Bone marrow (tissue), 2 donors: ENCODE results near the gene DCLK1.

Experiments used
- DNase-seq, 2 donors: peaks; one replicate each; lab custom pipeline; 2025; lab: John Stamatoyannopoulos, UW

The DCLK1 gene

GRCh38 chr13:35747594-35747993, 383.6 kb downstream of the DCLK1 start:
- no peak for DNase-seq

DNA sequence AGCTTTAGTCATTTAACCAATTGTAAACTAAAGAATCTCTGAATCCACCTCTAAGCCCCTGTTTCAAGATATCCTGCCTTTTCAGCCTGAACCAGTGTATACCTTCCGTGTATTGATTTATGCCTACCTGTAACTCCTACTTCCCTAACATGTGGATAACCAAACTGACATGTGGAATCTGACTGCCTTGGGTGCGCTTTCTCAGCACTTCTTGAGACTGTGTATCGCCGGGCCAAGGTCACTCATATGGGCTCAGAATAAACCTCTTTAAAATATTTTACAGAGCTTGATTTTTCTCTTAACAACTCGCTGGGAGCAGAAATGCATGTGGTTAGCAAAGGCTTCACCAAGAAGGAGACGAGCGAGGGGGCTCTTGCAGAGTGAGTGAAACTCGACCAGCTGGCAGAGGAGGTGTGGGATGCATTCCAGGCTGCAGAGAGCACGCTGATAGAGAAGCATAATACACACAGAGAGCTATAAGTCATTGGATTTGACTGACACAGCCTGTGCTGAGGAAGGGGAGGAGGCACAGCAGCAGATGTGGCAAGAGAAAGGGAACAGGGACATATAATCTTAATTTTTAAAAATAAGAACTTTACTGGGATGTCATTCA, 386.5 kb downstream of the DCLK1 start:
- no peak for DNase-seq

GRCh38 chr13:35744144-35744543, 387.0 kb downstream of the DCLK1 start:
- no peak for DNase-seq

DNA sequence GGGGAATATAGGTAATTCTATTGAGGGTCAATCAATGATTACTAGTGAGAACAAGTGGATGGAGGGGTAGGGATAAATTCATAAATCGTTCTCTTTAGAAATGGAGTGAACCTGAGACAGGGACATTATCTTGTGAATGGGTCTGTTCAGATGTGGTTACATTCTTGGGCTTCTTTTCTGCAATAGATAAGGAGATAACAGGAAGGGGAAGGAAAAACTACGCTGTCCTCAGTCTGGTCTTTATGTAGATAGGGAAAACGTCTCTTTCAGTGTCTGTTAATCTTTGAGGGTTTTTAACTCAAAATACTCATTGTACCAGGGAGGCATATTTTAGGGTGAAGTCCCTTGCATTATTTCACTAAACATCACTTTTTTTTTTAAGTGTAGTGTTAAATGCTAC, 388.0 kb downstream of the DCLK1 start:
- no peak for DNase-seq

- no peak for DNase-seq
These were observed 389.5 kb downstream of the DCLK1 start for GRCh38 chr13:35741657-35742056.

DNA sequence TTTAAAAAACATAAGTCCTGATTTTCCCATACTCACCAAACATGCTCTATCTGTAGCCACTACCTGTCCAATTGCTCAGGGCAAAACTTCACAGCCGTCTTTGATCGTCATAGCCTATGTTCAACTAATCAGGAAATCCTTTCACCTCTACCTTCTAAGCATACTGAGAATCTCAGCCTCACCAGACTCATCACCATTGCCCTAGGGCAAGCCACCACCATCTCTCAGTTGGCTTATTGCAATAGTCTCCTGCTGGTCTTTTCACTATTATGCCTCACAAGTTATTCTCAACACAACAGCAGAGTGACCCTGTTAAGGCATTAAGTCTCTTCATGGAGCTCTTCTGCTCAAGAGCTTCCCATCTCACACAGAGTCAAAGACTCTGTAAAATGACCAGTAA, 394.3 kb downstream of the DCLK1 start:
- DNase-seq, result no peak

GRCh38 chr13:35733827-35734226, 397.4 kb downstream of the DCLK1 start:
- DNase-seq, result no peak

- DNase-seq, result no peak
These were observed 398.6 kb downstream of the DCLK1 start for GRCh38 chr13:35732565-35732964.

DNA sequence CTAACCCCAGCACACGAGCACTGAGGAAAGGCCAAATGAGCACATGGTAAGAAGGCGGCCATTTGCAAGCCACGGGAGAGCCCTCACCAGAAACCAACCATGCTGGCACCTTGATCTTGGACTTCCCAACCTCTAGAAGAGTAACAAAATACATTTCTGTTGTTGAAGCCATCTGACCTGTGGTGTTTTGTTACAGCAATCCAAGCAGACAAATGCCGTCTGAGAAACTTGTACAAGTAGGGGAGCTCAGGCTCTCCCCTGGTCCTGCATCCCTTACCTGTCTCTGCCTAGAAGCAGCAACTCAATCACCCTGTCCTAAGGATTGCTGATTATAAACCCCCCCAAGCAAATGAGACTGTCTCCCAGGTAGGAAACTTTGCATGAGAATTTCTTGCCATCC, 399.7 kb downstream of the DCLK1 start:
- DNase-seq, result no peak

DNA sequence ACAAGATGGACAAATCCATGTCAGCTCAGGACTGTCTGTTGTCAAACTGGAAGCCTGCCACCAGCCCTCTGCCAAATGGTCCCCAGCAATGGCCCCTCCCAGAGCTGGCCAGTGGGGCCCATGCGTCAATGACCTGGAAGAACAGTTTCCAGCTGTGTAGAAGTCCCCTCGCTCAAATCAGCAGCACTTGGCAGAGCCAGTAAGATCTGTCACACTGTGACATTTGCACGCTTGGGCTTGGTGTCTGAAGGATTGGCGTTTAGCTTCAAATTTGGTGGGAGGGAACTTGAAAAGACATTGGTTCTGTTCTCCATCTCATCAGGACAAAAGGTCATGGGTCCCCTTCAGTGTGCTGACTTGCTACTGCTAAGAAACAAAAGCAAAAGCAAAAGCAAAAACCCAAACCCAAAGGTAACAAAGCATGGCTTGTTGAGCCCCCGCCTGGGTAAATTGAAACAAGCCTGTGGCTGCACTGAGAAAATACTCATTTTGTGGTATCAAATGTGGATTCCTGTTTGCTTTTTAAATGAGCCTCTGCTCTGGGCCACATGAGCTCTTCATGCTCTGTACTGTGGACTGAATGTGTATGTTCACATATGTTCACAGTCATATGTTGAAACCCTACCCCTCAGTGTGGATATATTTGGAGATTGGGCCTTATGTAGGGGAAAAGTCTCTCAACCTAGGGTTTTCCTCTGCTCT, 401.1 kb downstream of the DCLK1 start:
- no peak for DNase-seq

DNA sequence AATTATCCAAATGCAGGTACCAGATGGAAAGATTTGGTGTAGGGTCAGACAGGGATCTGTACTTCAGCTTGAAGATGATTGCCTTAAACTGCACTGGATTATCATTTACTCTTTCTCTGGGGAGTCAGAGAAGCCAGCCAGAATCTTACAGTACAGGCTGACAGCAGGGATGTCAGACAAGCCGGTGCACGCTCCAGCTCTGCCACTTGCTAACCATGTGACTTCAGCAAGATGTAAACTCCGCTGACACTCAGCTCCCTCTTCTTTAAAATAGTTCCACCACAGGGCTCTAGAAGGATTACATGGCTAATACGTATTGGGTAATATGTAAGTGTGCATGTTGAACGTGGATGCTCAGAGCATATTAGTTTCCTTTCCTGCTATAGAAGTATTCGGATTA, 403.3 kb downstream of the DCLK1 start:
- no peak for DNase-seq

- DNase-seq, result no peak
These were observed 406.7 kb downstream of the DCLK1 start for GRCh38 chr13:35724446-35724845.

DNA sequence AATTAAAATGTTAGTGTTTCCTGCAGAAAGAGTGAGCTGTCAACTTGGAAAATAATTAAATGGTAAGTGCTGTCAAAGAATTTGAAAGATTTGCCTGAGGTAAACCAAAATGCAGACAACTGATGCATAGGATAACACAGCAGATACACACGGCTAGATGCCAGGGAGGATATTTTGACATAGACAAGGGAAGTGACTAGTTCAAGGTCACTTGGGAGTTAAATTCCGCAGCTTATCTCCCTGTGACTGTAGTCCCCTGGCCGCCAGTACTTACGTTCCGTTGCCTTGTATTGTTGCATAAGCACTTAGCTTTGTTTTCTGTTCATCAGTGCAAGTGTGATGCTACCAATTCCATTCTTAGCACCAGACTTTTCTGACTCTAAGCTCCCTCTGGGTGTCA, 407.4 kb downstream of the DCLK1 start:
- DNase-seq, result no peak

DNA sequence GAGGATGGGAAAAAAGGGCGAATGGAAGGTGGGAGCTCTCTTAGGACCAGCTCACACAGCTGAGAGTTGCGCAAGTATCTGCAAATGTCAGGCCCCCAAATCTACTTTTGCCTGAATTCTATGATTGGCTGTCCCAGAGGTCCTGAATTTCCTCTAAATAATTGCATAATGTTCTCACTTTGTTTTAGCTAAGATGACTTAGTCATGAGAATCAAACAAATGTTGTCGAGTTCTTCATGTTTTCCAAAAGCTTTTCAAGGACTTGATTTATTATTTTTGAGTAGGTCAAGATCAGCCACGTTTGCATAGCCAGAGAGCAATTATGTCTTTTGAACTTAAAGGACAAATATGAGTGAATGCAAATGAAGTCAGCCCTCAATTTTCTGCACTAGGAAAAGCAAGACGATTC, 408.1 kb downstream of the DCLK1 start:
- DNase-seq, result no peak

DNA sequence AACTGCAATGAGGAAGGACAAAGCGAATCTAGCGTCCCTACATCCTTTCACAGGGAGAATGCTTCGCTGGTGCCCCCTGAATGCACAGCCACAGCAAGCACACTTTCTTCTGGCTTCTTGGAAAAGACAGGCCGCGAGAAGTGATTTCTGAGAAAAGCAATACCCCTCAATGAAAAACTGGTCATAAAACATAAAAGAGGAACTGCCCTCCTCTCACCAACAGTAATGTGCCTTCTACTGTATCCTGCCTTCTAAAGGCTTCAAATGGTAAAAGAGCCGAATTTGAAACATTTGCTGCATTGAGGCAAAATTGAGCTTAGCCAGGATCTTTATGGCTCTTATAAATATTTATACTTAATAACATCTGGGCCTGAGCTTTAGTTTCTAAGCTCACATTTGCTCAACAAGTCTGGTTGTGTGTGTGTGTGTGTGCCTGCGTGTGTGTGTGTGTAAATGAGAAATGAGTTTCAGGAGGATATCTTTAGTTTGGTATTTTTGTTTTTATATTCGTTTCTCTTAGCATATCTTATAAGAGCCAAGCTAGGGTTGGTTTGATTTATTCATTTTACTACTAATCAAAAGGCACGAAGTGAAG, 408.6 kb downstream of the DCLK1 start:
- peak in 1 of 2 donors; percentile 39 for DNase-seq

- DNase-seq, result peak; percentile 2 to 7
These were observed 410.3 kb downstream of the DCLK1 start for GRCh38 chr13:35720690-35721554.

GRCh38 chr13:35720290-35720689, 410.9 kb downstream of the DCLK1 start:
- no peak for DNase-seq
